ACHN (cell line): ENCODE data around the gene CCDC12.

ENCODE experiments used
- DNase-seq: peaks from one replicate; pipeline ENCODE4 v3.0.0-alpha.2; 2015
- in situ Hi-C: cut with HindIII; loops from 2 replicates; pipeline ENCODE4 v1.10.0; 2017; ENCODE audit warnings: low sequenced_read_pairs, low pct_ligation_motif_present, low pct_unique_long_range_greater_than_20kb

Gene CCDC12

GRCh38 chr3:46999516-47000197, 23.1 kb upstream of the CCDC12 start:
- DNase-seq: no peak
- in situ Hi-C loops: no loop called here

DNA sequence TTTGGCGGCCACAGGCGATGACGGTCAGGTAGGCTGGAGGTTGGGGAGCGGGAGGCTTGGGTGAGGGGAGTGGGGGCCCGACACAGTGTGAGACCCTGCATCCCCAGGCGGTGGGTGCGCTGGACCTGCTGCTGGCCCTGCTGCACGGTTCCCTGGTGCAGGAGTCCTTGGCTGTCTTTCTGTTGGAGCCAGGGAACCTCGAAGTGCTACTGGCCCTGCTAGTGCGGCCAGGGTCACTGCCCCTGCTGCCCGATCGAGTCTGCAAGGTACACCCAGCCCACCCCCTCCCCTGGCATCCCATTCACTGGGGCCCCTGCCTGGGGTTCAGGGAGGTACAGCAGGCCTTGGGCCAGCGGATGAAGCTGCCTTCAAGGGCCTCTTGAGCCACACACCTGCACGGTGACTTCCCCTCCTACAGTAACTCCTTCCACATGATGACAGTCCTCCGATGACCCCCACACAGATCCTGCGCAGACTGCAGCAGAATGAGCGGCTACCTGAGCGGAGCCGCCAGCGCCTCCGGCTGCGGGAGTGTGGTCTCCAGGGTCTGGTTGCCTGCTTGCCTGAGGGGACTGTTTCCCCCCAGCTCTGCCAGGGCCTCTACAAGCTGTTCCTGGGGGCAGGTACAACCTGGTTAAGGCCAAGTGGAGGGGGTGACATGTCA, 22.4 kb upstream of the CCDC12 start:
- in situ Hi-C loops: no loop called here
- DNase-seq: no peak

- in situ Hi-C loops: no loop called here
- DNase-seq: peak; percentile 49
These were observed 21.7 kb upstream of the CCDC12 start for GRCh38 chr3:46998121-46998851.

DNA sequence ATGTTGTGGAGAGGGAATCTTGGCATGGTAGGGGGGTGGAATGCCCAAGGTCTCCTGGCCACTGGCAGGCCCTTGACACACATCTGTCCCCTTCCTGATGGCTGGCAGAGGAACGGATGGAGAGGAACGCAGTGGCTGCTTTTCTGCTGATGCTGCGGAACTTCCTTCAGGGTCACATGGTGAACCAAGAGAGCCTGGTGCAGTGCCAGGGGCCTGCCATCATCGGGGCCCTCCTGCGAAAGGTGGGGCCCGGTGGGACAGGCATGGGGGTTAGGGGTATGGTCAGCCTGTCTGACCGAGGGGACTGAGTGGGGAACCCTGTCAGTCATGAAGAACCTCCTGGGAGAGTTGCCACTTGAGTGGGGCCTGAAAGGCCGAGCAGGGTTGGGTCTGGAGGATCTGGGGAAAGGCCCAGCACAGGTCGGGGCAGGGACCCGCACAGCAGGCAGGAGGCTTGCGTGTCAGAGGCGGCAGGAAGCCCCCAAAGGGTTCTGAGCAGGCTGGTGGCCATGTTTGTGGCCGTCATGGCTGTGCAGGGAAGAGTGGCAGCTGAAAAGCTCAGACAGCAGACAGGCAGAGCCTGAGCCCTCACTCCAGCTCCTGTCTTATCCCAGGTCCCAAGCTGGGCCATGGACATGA, 21.0 kb upstream of the CCDC12 start:
- in situ Hi-C loops: no loop called here

DNA sequence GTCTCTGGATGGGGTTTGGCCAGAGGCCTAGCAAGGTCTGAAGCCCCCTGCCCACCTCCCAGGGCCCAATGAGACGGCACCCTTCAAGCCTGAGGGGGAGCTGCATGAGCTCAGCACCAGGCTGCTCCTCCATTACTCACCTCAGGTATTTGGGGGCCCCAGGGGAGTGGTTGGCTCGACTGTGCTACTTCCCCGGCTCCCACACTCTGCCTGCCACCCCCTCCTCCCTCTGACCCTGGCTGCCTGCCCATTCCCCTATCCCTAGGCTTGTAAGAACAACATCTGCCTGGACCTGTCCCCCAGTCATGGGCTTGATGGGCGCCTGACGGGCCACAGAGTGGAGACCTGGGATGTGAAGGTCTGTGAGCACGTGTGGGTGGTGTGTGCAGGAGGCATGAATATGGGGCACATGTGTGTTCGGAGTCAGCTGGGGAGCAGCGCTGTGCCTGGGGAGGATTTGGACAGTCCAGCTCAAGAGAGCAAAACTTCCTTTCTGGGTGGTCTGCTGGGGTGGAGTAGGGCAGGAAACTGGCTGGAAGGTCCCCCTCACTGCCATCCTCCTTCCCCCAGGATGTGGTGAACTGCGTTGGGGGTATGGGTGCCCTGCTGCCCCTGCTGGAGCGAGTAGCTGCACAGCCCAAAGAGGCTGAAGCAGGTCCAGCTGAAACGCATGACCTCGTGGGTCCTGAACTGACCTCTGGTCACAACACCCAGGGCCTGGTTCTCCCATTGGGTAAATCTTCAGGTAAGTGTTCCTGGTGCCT, 20.3 kb upstream of the CCDC12 start:
- no peak for DNase-seq
- in situ Hi-C loops: no loop called here

More for the DNA sequence above, 21.0 kb upstream of the CCDC12 start:
- no peak for DNase-seq

GRCh38 chr3:46995901-46996562, 19.5 kb upstream of the CCDC12 start:
- DNase-seq: no peak
- in situ Hi-C loops: no loop called here

- no peak for DNase-seq
- in situ Hi-C loops: no loop called here
These were observed 18.5 kb upstream of the CCDC12 start for GRCh38 chr3:46994801-46995731.

- in situ Hi-C loops: no loop called here
- DNase-seq: no peak
These were observed 17.4 kb upstream of the CCDC12 start for GRCh38 chr3:46993986-46994385.

DNA sequence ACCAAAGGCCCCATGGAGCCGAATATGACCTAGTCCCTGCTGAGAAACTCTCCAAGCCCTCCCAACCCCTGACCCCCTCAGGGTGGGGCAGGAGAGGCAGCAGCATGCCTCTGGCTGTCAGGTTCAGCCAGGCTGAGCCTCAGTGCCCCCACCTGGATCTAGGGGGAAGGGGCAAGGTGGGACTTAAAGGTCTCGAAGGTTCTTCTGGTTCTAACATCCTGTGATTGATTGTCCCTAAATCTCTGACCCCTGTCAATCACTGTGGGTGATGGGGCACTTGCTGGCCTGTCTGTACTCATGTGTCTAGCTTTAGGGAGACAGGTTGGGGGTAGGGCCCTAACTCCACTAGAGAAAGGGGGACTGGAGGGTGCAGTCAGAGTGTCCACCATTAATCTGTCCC, 16.7 kb upstream of the CCDC12 start:
- in situ Hi-C loops: no loop called here
- no peak for DNase-seq

DNA sequence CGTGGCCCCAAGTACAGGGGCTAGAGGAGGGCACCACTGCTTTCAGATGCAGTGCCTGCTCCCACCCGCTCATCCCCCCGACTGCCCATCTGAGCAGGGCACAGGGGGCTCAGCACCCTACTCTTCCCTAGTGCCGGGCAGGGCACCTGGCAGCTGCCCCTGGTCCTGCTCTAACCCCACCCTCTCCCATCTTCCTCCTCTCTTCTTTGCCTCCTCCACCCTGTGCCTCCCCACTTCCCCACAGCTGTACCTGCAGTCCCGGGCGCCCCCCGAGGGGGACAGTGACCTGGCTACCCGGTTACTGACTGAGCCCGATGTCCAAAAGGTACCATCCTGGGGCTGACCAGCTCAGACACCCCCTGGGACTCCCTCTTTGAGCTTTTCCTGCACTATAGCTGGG, 15.7 kb upstream of the CCDC12 start:
- DNase-seq: no peak

GRCh38 chr3:46991406-46992165, 15.0 kb upstream of the CCDC12 start:
- in situ Hi-C loops: no loop called here
- no peak for DNase-seq

More for the DNA sequence above, 15.7 kb upstream of the CCDC12 start:
- in situ Hi-C loops: no loop called here

GRCh38 chr3:46990573-46991374, 14.2 kb upstream of the CCDC12 start:
- in situ Hi-C loops: no loop called here

DNA sequence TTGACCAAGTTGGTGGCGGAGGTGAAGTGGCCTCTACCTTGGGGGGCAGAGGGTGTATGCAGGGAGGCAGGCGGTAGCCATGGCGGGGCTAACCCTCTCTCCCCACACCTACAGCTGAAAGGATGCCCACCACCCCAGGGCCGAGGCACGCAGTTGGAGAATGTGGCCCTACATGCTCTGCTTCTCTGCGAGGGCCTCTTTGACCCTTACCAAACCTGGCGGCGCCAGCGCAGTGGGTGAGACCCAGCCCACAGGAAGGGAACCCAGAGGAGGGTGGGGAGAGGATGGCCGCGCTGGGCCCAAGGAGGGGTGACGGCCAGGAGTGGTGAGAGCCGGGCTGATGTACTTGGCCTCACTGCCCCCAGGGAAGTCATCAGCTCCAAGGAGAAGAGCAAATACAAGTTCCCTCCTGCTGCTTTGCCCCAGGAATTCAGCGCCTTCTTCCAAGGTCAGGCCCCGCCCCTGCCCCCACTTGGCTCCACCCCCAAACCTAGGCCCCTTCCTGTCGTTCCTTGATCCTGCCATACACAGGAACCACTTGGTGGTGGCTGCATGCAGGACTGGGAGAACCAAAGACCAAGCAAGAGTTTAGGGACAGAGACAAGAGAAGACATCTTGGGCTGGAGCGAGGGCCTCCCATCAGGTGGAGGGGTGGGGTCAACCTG, 12.7 kb upstream of the CCDC12 start:
- in situ Hi-C loops: no loop called here
- no peak for DNase-seq

More at GRCh38 chr3:46990573-46991374, 14.2 kb upstream of the CCDC12 start:
- no peak for DNase-seq

DNA sequence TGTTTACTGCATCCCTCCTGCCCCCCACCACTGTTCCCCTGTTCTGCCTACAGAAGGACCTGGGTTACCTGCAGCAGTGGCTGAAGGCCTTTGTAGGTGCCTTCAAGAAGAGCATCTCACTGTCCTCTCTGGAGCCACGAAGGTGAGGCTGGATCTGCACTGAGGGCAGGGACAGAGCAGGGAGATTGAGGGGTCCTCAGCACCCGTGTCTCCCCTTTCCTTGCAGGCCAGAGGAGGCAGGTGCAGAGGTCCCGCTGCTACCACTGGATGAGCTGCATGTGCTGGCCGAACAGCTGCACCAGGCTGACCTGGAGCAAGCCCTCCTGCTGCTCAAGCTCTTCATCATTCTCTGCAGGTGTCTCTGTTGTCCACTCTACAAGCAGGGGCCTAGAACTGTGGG, 12.1 kb upstream of the CCDC12 start:
- in situ Hi-C loops: no loop called here
- DNase-seq: no peak

DNA sequence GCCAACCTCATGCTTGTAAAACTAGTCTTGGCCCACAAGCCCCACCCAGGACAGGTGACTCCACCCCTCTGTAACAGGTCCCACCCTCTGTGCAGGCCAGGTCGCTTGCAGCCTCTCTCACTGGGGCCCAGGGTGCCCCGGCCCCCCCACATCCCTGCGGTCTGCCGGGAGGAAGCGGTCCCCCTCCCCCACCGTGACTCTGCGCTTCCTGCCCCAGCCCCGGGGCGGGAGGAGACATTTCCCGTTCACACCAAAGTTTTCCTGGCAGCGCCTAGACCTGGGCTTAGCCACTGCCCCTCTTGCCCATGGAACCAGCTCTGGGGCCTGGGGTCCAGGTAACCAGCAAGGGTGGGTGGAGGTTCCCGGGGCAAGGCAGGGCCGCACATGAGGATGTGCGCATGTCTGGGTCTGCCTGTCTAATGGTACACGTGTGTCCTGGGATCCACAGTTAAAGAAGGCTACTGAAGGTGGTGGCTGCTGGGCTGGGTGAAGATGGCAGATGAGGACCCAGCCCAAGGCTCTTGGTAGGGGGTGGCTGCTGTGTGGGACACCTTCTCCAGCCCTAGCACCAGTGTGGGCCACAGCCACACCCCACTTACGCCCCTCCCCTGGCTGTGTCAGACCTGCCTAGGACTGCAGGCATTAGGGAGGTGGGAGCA, 11.3 kb upstream of the CCDC12 start:
- in situ Hi-C loops: no loop called here
- DNase-seq: no peak
